Osteoblast (primary cell): Measurements from ENCODE around the gene TIMM17A. TPM values are rescaled to one million over a fixed set of nuclear protein-coding genes. Genes with fewer than 3 reads are reported as not detected.

Source experiments
- DNase-seq: peaks from one replicate; pipeline ENCODE4 v3.0.0; 2011; ENCODE audit warnings: low spot score, mixed read lengths; ENCODE audit not compliant: insufficient read length; ENCODE audit errors: missing footprints
- H2AFZ ChIP-seq: 2 replicates; pipeline ENCODE4 v1.6.0; 2011; ENCODE audit warnings: mild to moderate bottlenecking, low read length
- H3K27ac ChIP-seq: 2 replicates; pipeline ENCODE4 v1.5.1; 2011; ENCODE audit warnings: mild to moderate bottlenecking, low read depth, low read length, moderate library complexity
- H3K27me3 ChIP-seq: 2 replicates; pipeline ENCODE4 v1.6.0; 2012; ENCODE audit warnings: mild to moderate bottlenecking, control low read depth, inconsistent platforms, low read length, moderate library complexity; ENCODE audit not compliant: insufficient read depth
- H3K36me3 ChIP-seq: 2 replicates; pipeline ENCODE4 v1.5.1; 2011; ENCODE audit warnings: mild to moderate bottlenecking, low read length, control low read depth, moderate library complexity; ENCODE audit not compliant: insufficient read depth
- H3K4me1 ChIP-seq: 2 replicates; pipeline ENCODE4 v1.5.1; 2011; ENCODE audit warnings: mild to moderate bottlenecking, low read length, control low read depth, moderate library complexity; ENCODE audit not compliant: insufficient read depth
- H3K4me2 ChIP-seq: 2 replicates; pipeline ENCODE4 v1.6.0; 2011; ENCODE audit warnings: mild to moderate bottlenecking, low read length; ENCODE audit not compliant: insufficient read depth
- H3K4me3 ChIP-seq: fragments of 200-600 bp; sonication (generic); 3 replicates; pipeline ENCODE4 v1.5.1; 2012; ENCODE audit warnings: mild to moderate bottlenecking, low read length, inconsistent platforms; ENCODE audit not compliant: insufficient read depth
- H3K79me2 ChIP-seq: 2 replicates; pipeline ENCODE4 v1.6.0; 2012; ENCODE audit warnings: mild to moderate bottlenecking, low read length, control low read depth, inconsistent platforms; ENCODE audit not compliant: insufficient read depth
- H3K9me3 ChIP-seq: 2 replicates; pipeline ENCODE4 v1.5.1; 2011; ENCODE audit warnings: low read depth, low read length, control low read depth
- H4K20me1 ChIP-seq: 2 replicates; pipeline ENCODE4 v1.6.0; 2012; ENCODE audit warnings: mild to moderate bottlenecking, low read length, control low read depth; ENCODE audit not compliant: insufficient read depth
- CTCF ChIP-seq: IDR thresholded peaks from 2 replicates; pipeline ENCODE4 v1.5.1; 2011; ENCODE audit warnings: mild to moderate bottlenecking, low read depth, low read length, moderate library complexity; ENCODE audit errors: extremely low read depth
- total RNA-seq: library from RNA; depleted of rRNA; stranded (reverse); fragments of >200 nt; gene quantifications from 2 replicates; pipeline ENCODE4 v1.2.3, GENCODE V29; 2012

TIMM17A gene
- total RNA-seq, 1 donor, result 38.7 TPM

GRCh38 chr1:201941420-201942128 is 13.7 kb upstream of the TIMM17A start:
- peaks cover 38% of the 10 kb centered on the region for H3K4me1 ChIP-seq
- H3K4me3 ChIP-seq, result peak overlapping the region; percentile 8
- no peaks in the 10 kb centered on the region for H3K9me3 ChIP-seq
- TF ChIP-seq CTCF, result no peak
- peaks cover 35% of the 10 kb centered on the region for H3K79me2 ChIP-seq
- H3K36me3 ChIP-seq, result no peaks in the 10 kb centered on the region
- DNase-seq, result peak; percentile 46
- H2AFZ ChIP-seq, result peak overlapping the region; percentile 27
- no peak overlapping the region for H3K27ac ChIP-seq
- H3K4me2 ChIP-seq, result no peak overlapping the region
- H4K20me1 ChIP-seq, result peaks cover 20% of the 10 kb centered on the region
- H3K27me3 ChIP-seq, result no peaks in the 10 kb centered on the region

DNA sequence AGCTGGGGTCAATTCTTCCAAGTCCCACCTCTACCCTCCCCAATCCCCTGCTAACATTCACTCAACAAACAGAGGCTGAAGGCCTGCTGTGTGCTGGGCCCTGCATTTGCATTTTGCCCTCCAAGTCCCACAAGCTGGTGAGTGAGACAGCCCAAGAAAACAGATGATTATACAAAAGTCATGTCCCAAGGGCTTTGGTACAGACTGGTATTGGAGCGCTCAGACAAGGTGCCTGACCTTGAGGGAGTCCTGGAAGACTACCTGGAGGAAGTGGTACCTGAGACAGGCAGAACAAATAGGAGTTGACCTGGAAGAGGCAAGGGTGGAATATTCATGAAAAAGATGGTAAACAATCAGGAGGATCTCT is 13.2 kb upstream of the TIMM17A start:
- H3K27ac ChIP-seq, result no peak overlapping the region
- no peaks in the 10 kb centered on the region for H3K36me3 ChIP-seq
- peaks cover 20% of the 10 kb centered on the region for H4K20me1 ChIP-seq
- no peak overlapping the region for H2AFZ ChIP-seq
- DNase-seq, result no peak
- TF ChIP-seq CTCF, result no peak
- H3K4me2 ChIP-seq, result no peak overlapping the region
- H3K79me2 ChIP-seq, result peaks cover 35% of the 10 kb centered on the region
- H3K9me3 ChIP-seq, result no peaks in the 10 kb centered on the region
- peaks cover 43% of the 10 kb centered on the region for H3K4me1 ChIP-seq
- no peak overlapping the region for H3K4me3 ChIP-seq
- no peaks in the 10 kb centered on the region for H3K27me3 ChIP-seq

DNA sequence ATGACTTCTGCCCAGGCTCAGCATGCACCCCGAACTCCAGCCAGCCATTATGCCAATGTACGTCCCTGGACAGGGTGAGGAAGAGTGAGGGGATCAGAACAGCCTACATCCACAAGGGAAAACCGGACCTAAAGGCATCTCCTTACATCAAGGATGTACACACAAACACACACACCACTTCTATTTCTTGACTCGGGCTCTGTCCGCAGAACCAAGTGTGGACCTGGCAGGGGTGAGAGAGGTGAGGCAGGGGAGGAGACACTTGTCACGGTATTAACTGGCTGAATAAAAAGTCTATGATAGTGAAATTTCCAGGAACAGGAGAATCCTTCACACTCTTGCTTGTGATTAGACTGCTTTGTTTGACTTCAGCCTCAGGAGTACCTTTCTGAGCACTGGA is 11.3 kb upstream of the TIMM17A start:
- Histone ChIP-seq H4K20me1 (peaks cover 20% of the 10 kb centered on the region), H3K36me3 (no peaks in the 10 kb centered on the region), H2AFZ (no peak overlapping the region), H3K4me2 (peak overlapping the region; percentile 89), H3K27me3 (no peaks in the 10 kb centered on the region), H3K9me3 (no peaks in the 10 kb centered on the region), H3K4me3 (peak overlapping the region; percentile 86), H3K79me2 (peaks cover 35% of the 10 kb centered on the region), H3K4me1 (peaks cover 39% of the 10 kb centered on the region), H3K27ac (no peak overlapping the region)
- DNase-seq, result no peak
- TF ChIP-seq CTCF, result no peak

GRCh38 chr1:201944639-201945038 is 10.7 kb upstream of the TIMM17A start:
- Histone ChIP-seq H3K27ac (no peak overlapping the region), H3K79me2 (peaks cover 35% of the 10 kb centered on the region), H3K4me2 (peak overlapping the region; percentile 89), H3K27me3 (no peaks in the 10 kb centered on the region), H4K20me1 (peaks cover 20% of the 10 kb centered on the region), H3K4me1 (peaks cover 45% of the 10 kb centered on the region), H3K4me3 (peak overlapping the region; percentile 86), H2AFZ (no peak overlapping the region), H3K9me3 (no peaks in the 10 kb centered on the region), H3K36me3 (no peaks in the 10 kb centered on the region)
- peak; percentile 80 for DNase-seq
- TF ChIP-seq CTCF, result no peak
